GM19328 (cell line): ENCODE measurements around the gene GOLGA2.
"Not testable (repeated sequence)": the region's sequence is repeated elsewhere in the genome, so short reads cannot be mapped to it uniquely, and the experiment has no call there.

Experiments
- ATAC-seq: cut with Tn5 transposase; IDR thresholded peaks from one replicate; pipeline ENCODE4 v1.9.1; 2021; ENCODE audit warnings: mild to moderate bottlenecking, moderate library complexity; ENCODE audit not compliant: unreplicated experiment

The GOLGA2 gene

DNA sequence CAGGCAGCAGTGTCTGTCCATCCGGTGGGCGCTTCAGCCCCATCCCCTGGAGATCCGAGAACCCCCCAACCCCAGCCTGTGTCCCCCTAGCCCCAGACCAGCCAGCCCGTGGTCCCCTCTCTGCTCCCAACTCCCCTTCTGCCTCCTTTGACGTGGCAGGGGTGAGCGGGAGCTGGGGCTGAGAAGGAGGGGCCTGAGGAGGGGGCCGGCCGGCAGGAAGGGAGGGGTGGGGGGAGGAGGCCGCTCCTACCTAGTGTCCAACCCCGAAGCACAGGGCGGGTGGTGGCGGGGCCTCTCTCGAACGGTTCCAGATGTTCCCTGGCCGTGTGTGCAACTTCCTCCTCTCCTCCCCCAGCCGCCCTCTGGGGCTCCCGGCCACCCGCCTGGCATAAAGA lies 31.0 kb downstream of the GOLGA2 start:
- ATAC-seq = no peak

DNA sequence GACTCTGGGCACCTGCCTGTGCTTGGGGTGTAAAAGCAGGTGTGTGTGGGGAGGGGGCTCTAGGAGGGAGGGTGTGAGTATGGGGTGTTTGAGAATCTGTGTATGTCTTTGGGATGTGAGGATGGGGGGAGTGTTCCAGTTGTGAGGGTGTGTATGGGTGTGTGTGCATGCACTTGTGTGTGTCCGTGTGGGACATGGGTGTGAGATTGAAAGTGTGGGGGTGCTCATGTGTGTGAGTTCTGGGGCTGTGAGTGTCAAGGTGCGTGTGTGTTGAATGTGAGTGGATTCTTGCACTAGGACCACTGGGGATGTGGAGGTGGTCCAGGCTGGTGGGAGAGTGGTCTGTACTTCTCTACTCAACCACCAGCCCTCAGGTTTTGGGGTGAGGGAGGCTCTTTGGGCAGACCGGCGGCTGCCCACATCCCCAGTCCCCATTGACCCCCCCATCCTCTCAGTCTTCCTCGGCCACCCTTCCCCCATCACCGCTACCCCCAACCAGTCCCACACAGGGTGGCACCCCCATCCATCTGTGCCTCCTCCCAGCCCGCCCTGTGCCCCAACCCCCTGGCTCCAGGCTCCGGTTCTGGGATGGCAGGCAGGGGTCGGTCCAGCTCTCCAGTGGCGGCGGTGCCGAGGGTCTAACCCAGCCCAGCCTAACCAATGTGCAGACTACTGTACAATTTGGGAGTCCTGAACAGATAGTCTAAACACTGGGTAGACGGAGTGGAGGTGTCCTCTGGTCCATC lies 31.5 kb downstream of the GOLGA2 start:
- no peak for ATAC-seq

DNA sequence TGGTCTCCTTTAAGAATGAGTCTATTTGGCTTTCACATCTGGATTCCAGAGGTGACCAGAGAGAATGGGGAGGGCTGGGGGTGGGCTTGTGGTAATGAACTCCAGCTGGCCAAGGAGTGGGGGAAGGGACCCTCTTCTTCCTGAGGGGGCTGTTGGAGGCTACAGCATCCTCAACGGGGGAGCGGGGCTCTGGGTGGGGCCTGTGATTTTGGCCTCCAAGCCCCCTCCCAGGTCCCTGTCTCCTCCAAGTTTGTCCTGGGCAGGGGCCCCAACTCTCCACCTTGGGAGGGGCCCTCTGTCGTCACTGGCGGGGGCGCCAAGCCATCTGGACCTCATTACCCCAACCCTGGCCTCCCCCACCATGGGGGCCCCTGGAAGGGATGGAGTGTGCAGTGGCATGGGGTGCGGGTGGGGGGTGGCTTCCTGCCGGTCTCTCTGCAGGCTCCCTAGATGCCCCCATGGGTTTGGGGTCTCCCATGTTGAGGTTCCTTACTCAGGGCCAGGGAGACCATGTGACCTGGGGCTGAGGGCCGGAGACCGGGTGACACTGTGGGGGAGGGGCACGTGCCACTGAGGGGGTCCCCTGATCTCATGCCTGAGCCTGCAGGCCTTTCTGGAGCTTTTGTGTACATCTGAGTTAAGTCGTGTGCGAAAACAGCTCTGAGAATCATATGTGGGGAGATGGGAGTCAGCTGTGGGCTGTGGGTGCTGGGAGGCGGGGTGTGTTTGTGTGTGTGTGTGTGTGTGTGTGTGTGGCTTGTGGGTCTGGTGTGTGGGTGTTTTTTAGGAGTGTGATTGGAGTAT lies 32.4 kb downstream of the GOLGA2 start:
- ATAC-seq = no peak

DNA sequence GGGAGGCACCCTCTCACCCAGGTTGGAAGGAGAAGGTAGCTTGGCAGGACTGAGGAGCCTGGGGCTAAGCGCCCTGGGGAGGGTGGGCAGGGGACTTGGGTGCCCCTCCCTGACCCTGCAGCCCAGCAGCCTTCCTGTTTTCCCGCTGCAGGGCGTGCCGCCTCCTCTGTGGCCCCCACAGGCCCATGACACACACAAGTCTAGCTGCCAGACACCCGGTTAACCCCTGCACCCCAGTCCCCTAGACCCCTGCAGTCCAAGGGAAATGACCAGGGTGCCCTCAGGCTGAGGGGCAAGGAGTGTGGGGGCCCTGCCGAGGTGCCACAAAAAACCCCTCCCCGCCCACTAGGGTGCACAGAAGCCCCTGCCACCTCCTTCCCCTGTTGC lies 33.0 kb downstream of the GOLGA2 start:
- no peak for ATAC-seq

DNA sequence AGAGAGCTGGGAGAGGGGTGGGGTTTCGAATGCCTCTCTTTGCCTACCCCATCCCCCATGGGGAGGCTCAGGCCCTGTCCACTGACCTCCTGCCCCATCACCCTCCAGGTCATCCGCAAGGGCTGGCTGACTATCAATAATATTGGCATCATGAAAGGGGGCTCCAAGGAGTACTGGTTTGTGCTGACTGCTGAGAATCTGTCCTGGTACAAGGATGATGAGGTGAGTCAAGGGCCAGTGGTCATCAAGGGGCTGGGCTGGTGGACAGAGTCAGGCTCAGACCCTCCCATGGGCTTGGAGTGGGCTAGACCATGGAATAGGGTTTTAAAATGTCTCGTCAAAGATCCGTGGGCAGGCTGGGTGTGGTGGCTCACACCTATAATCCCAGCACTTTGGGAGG lies 33.7 kb downstream of the GOLGA2 start:
- no peak for ATAC-seq

DNA sequence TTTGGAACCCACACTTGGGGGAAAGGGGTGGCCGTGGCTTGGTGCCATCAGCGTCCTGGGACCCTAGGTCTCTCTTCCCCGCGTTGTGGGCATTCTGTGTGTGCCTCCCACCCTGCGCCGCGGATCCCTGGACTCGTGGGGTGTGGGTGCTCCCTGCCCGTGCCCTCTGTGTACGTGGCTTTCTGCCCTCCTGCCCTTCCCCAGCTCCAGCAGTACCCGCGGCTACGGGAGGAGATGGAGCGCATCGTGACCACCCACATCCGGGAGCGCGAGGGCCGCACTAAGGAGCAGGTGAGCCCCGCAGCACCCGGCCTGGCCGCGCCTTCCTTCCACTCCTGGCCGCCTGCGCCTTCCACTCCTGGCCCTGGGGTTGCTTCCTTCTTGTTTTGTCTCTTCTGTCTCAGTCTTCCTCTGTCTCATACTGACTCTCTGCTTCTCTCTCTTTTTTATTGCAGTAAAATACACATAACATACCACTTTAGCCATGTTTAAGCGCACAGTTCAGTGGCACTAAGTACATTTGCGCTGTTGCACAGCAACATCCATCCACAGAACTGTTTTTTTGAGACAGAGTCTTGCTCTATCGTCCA lies 41.9 kb downstream of the GOLGA2 start:
- ATAC-seq = no peak

DNA sequence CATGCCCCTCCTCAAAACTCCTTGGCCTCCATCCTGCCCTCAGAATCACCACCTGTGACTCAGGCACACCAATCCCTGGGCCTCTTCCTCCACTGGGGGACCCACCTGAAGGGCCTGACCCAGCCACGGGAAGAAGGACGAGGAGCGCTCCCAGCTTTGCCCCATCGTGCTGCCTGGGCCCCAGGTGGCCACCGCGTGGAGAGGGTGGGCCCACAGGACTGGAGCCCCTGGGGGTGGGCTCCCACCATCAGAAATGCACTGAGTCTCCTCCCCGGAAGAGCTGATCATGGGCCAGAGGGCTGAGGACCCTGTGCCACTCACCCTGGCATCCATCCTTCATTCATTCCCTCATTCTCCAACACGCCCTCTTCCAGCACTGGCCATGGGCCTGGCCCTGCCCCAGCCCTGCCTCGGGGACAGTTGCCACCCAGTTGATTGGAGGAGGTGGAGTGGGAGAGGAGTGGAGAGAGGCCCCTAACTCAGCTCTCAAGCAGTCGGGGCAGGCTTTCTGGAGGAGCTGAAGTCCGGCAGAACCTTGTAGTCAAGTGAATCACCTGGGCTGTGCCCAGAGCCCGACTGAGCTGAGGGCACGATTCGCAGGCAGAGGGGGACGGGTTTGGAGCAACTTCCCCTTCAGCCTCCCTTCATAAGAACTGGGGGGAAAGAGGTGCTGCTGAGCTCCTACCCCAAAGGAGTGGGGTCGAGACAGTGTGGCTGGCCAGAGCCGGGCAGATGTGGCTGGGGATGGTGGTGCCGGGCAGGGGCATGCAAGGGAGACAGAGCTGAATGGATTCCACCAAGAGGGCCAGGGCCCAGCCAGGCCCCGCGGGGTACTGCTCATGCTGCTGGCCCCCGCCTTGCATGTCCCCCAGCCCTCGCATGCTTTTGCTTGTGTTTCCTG lies 43.0 kb downstream of the GOLGA2 start:
- ATAC-seq = no peak

DNA sequence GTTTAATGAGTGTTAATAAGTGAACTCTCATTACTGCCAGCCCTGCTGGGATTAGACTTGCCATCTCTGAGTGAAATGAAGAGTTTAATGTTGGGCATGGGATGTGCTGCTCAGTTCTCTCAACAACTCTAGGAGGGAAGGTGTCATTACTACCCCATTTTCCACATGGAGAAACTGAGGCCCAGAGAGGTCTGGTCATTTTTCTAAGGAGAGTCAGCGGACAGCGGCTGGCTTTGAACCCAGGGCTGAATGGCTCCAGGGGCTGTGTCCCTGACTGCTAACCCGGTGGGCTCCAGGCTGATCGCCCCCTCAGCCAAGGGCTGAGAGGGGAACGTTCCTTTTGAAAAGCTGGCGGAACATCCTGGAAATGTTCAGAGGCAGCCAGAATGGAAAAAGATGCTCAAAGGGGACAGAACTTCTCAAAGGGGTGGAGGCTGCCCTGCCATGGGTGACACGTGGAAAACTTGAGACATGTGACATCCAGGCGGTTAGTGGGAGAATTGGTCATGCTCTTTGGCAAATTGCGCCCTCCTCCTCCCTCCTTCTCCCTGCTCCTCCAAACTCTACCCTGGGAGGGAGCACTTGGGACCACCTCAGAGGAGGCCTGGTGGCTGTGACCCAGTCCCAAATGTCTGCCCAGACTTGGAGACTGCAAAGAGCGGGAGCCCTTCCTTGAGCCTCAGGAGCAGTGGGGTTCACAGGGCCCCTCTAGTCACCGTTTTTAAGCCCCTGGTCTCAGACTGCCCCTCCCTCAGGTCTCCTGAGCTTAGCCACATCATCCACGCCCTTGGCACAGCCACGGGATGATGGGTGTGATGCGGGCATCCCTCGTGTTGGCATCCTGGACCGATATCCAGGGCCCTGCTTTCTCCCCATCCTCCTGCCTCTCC lies 43.9 kb downstream of the GOLGA2 start:
- ATAC-seq = no peak

DNA sequence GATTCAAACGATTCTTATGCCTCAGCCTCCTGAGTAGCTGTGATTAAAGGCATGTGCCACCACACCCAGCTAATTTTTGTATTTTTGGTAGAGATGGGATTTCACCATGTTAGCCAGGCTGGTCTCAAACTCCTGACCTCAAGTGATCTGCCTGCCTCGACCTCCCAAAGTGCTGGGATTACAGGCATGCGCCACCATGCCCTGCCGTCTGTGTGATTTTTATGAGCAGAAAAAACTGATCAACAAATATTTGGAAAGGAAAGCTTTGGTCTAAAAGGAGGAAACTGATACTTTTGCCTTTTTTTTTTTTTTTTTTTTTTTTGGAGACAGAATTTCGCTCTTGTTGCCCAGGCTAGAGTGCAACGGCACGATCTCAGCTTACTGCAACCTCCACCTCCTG lies 44.9 kb downstream of the GOLGA2 start:
- not testable (repeated sequence) for ATAC-seq

DNA sequence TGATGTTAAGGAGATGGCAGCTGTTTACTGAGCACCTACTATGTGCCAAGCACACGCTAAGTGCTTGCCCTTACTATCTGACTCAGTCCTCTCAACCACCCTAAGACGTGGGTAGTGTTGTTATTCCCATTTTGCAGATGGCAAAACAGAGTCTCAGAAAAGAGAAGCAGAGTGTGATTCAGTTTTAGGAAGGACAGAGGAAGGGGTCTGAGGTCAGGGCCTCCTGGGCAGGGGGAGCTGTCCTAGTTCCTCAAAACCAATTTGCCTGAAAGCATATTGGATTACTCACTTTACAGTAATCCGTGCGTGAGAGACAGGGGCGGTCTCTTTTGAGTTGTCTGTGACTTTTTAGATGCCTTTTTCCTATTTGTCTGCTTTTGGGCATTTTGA lies 49.4 kb downstream of the GOLGA2 start:
- no peak for ATAC-seq

DNA sequence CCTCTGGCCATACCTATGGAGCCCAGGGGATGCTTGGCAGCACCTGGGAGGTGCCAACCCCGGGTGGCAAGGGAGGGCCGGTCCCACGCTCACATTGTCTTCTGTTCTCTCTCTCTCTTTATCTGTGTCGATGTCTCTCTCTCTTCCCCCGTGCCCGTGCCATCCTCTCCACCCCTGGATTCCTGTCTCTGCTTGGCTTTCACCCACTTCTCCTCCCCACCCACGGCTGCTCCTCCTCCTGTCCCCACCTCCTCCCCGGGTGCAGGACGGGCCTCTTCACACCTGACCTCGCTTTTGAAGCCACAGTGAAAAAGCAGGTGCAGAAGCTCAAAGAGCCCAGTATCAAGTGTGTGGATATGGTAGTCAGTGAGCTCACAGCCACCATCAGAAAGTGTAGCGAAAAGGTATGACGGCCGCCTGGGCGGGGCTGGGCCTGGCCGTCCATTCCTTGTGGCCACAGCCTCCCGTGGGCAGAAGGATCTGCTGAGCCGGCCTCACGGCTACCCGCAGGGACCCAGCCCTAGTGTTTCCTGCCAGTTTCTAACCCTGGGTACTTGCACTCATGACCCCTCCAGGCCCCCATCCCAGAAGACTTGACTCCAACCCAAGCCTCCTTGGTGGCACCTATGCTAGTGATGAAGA lies 49.9 kb downstream of the GOLGA2 start:
- ATAC-seq = no peak

DNA sequence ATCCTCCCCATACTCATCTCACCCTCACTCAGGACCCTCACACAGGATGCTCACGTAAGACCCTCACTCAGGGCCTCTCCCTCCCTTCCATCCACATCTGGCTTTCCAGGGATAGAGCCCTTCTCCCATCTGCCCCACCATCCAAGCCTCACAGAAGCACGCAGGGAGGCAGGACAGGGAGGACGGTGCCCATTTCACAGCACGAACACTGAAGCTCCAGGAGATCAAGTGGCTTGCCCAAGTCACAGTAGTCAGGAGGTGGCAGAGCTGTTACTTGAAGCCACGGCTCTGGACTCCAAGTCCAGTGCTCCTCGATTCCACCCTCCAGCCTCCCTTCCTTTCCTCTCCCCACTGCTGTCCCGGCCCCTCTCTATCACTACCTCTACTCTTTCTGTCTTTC lies 50.9 kb downstream of the GOLGA2 start:
- no peak for ATAC-seq

DNA sequence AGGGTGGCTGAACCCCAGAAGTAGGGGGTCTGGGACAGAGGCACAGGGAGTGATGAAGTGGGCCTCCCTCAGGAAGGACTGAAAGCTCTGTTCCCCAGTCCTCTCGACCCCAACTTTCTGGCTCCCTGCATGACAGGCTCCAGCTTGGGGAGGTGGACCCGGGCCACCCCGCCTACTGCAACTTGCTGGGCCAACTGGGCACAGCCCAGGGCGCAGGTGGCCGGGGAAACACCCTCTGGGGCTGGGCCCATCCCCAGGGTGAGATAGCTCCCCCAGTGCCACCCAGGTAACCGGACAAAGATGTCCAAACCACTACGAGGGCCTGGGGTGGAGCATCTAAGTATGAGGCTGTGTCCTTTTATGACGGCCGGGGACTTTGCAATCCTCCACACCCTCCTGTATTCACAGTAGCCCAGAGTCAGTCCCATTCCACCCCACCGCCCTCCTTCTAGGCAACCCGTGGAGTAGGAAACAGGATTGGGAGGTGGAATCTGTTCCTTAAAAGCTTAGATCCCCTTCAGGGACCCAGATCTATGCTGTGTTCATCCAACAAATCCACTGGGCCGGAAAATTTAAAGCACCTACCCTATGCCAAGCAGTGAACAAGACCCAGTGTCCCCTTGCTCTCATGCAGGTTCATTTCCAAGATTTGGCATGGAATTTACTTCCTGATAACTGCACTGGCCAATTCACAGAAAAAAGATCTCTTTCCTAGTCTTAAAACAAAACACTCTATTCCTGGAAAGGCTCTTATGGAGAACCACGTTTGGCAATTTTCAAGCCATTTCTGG lies 52.7 kb downstream of the GOLGA2 start:
- ATAC-seq = no peak

DNA sequence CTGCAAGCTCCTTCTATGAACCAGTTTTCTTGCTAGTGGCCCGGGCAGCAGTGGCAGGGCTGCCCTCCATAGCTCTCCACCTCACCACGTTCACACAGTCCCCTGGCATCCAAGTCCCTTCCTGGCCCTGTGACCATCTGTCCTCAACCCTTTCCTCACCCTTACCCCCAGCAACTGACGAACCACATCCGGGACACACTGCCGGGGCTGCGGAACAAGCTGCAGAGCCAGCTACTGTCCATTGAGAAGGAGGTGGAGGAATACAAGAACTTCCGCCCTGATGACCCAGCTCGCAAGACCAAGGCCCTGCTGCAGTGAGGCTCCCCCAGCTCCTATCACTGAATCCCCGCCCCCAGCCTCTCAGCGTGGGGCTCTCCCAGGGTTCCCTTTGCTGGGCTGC lies 53.8 kb downstream of the GOLGA2 start:
- ATAC-seq = no peak

DNA sequence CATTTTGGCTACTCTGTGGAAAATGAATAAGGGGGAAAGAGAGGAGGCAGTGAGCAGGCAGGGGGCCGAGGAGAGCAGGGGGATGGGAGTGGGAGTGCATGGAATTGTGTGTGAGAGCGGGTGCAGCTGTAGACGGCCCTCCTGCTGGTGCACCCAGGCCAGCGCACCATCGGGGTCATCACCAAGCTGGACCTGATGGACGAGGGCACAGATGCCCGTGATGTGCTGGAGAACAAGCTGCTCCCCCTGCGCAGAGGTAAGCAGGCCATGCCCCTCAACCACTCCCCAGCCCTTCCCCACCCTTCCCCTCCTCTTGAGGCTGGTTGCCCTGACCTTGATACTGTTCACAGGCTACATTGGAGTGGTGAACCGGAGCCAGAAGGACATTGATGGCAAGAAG lies 56.0 kb downstream of the GOLGA2 start:
- ATAC-seq = no peak

DNA sequence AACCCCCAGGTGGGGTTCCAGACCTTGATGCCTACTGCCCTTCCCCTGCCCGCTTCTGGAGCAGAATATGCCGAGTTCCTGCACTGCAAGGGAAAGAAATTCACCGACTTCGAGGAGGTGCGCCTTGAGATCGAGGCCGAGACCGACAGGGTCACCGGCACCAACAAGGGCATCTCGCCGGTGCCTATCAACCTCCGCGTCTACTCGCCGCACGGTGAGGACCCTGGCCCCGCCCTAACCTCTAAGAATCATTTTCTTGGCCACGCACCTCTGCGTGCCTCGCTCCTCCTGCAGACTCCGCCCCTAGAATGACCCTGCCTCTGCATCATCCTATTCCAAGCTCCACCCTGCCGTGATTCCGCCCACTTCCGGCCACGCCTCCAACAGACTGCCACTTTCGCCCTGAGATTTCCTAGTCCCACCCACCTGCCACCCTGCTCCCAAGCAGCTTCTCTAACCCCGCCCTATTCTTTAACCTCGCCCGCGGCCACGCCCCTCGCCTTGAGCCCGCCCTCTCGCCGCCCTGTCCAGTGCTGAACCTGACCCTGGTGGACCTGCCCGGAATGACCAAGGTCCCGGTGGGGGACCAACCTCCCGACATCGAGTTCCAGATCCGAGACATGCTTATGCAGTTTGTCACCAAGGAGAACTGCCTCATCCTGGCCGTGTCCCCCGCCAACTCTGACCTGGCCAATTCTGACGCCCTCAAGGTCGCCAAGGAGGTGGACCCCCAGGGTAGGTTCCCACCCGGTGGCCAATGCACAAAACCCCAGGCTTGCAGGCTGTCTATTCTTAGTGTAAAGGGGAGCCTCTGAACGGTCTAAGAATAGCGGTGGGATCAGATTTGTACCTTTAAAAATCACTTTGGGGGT lies 57.1 kb downstream of the GOLGA2 start:
- ATAC-seq = no peak

DNA sequence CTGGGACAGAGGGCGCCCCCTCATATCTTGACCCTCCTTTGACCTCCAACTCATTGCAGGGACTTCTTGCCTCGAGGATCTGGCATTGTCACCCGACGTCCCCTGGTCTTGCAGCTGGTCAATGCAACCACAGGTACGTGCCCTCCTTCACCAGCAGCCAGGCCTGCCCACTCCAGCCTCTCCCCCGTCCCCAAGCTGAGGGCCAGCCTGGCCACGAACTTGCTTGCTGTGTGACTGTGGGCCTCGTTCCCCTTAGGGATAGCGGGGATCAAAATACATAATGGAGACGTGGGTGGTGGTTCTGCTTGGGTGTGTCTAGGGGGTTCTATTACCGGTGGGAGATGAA lies 57.7 kb downstream of the GOLGA2 start:
- ATAC-seq = no peak
